ENCODE measurements around the gene SSC4D. TPM values are rescaled to one million over a fixed set of nuclear protein-coding genes. Genes with fewer than 3 reads are reported as not detected.

SSC4D gene
- total RNA-seq, 4 donors from 2014 or later, result 0.41 TPM; not detected in 3

DNA sequence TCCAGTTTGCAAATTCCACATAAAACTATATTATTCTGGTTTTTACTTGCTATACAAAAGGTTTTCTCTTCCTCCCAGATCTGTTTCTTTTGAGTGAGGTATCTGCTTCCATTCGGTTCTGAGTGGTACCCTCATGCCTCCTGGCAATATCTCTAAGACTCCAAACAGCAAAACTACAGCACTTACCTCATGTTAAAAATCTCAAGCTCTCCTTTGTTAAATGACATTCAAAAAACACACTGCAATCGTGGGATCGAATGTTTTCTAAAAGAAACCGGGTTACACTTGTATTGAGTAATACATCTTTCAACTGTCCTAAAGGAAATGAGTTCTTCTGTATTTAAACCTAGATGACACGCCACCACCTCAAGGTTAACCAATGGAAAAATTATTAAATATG lies 61.8 kb downstream of the SSC4D start:
- H3K36me3 ChIP-seq, result peaks cover 0 to 5% (median 2%) of the 10 kb centered on the region in 4 donors
- in situ Hi-C loops (cut with MboI; ENCODE audit: low pct_ligation_motif_present in 1 of 4, low pct_unique_long_range_greater_than_20kb in 1 of 4, low sequenced_read_pairs in 3 of 4), result no loop called here
- no peak overlapping the region for H3K4me3 ChIP-seq
- WGBS, 2 donors (ENCODE audit: low coverage in 1 of 2), result 71 to 80% methylated on average over 5 of the region's 5 CpGs
- peaks cover 7 to 50% (median 30%) of the 10 kb centered on the region in 4 donors for H3K4me1 ChIP-seq
- H3K27ac ChIP-seq, result peak overlapping the region in 2 of 4 donors; percentile 85
- H3K27me3 ChIP-seq, result no peaks in the 10 kb centered on the region
- no peaks in the 10 kb centered on the region for H3K9me3 ChIP-seq
- intact Hi-C loops (cut with DNase I; ENCODE audit: low total_unique reads), result no loop called here
- DNase-seq, result no peak
- TF ChIP-seq POLR2A (IDR thresholded peaks at IDR 0.05) (no peak), EP300 (IDR thresholded peaks at IDR 0.05; ENCODE audit: low read depth) (no peak), POLR2AphosphoS5 (IDR thresholded peaks at IDR 0.05) (no peak)
- TF ChIP-seq, protein P1, sequence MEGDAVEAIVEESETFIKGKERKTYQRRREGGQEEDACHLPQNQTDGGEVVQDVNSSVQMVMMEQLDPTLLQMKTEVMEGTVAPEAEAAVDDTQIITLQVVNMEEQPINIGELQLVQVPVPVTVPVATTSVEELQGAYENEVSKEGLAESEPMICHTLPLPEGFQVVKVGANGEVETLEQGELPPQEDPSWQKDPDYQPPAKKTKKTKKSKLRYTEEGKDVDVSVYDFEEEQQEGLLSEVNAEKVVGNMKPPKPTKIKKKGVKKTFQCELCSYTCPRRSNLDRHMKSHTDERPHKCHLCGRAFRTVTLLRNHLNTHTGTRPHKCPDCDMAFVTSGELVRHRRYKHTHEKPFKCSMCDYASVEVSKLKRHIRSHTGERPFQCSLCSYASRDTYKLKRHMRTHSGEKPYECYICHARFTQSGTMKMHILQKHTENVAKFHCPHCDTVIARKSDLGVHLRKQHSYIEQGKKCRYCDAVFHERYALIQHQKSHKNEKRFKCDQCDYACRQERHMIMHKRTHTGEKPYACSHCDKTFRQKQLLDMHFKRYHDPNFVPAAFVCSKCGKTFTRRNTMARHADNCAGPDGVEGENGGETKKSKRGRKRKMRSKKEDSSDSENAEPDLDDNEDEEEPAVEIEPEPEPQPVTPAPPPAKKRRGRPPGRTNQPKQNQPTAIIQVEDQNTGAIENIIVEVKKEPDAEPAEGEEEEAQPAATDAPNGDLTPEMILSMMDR (IDR thresholded peaks at IDR 0.05), result no peak

DNA sequence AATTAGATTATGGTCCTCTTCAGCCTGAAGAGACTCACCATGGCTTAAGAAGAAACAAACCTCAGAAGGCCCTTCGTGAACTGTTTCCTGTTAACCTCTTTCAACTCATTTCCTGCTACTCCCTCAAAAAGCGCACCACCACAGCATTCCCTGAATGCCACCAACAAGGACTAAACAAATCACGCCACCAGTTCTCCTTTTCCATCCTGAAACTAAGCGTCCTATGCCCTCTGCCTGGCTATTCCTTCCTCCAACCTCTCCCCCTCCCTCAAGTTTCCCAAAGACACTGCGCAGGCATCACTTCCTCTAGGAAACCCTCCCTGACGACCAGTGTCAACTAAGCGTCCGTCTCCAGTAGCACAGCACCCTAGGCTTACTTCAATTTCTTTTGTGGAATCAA lies 62.7 kb downstream of the SSC4D start:
- 69% methylated on average over 7 to 8 of the region's 8 CpGs for WGBS, 2 donors (ENCODE audit: low coverage in 1 of 2)
- intact Hi-C loops (cut with DNase I; ENCODE audit: low total_unique reads), result no loop called here
- Histone ChIP-seq H3K27me3 (no peaks in the 10 kb centered on the region), H3K9me3 (no peaks in the 10 kb centered on the region), H3K4me1 (peaks cover 7 to 42% (median 26%) of the 10 kb centered on the region in 4 donors), H3K27ac (peak overlapping the region; percentile 67 to 85 (median 80)), H3K4me3 (no peak overlapping the region), H3K36me3 (peaks cover 0 to 5% (median 2%) of the 10 kb centered on the region in 4 donors)
- in situ Hi-C loops (cut with MboI; ENCODE audit: low pct_ligation_motif_present in 1 of 4, low pct_unique_long_range_greater_than_20kb in 1 of 4, low sequenced_read_pairs in 3 of 4), result no loop called here
- TF ChIP-seq POLR2A (IDR thresholded peaks at IDR 0.05) (no peak), POLR2AphosphoS5 (IDR thresholded peaks at IDR 0.05) (no peak), EP300 (IDR thresholded peaks at IDR 0.05; ENCODE audit: low read depth) (no peak)
- TF ChIP-seq, protein P1 (IDR thresholded peaks at IDR 0.05), result no peak
- DNase-seq, result no peak

DNA sequence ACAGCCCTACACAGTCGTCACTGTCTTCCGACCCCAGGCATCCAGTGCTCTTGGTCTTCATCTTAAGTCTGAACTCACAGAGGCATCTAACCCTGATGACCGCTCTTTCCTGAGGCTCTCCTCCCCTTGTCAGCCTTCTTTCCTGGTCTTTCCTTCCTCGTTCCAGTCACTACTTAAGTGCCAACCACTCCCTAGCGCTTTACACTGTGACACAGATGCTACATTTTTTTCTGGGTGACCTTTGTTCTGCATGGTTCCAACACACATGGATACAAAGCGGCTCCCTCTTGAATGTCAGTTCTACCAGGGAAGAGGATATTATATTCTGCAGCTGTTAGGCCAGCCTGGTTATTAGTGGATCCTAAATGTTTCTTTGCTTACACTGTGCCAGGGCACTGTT lies 63.4 kb downstream of the SSC4D start:
- H3K27ac ChIP-seq, result peak overlapping the region; percentile 67 to 85 (median 80)
- peaks cover 0 to 5% (median 2%) of the 10 kb centered on the region in 4 donors for H3K36me3 ChIP-seq
- H3K27me3 ChIP-seq, result no peaks in the 10 kb centered on the region
- TF ChIP-seq, protein P1 (IDR thresholded peaks at IDR 0.05), result no peak
- TF ChIP-seq POLR2A (IDR thresholded peaks at IDR 0.05) (peak; percentile 53), EP300 (IDR thresholded peaks at IDR 0.05; ENCODE audit: low read depth) (no peak), POLR2AphosphoS5 (IDR thresholded peaks at IDR 0.05) (peak in 2 of 3 donors; percentile 75 to 78)
- WGBS, 2 donors (ENCODE audit: low coverage in 1 of 2), result 41 to 55% methylated on average over 6 of the region's 6 CpGs
- intact Hi-C loops (cut with DNase I; ENCODE audit: low total_unique reads), result no loop called here
- no peaks in the 10 kb centered on the region for H3K9me3 ChIP-seq
- H3K4me3 ChIP-seq, result no peak overlapping the region
- in situ Hi-C loops (cut with MboI; ENCODE audit: low pct_ligation_motif_present in 1 of 4, low pct_unique_long_range_greater_than_20kb in 1 of 4, low sequenced_read_pairs in 3 of 4), result no loop called here
- peaks cover 7 to 42% (median 25%) of the 10 kb centered on the region in 4 donors for H3K4me1 ChIP-seq
- peak; percentile 59 for DNase-seq

DNA sequence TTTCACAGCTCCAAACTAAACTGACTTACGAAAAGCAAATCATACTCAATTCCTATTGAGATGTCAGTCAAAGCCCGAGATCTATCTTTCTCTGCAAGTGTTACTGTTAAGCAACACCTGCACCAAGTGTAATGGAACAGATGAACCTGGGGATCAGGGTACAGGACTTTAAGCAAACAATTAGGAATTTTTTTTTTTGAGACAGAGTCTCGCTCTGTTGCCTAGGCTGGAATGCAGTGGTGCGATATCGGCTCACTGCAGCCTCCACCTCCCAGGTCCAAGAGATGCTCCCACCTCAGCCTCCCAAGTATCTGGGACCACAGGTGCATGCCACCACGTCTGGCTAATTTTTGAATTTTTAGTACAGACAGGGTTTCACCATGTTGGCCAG lies 65.6 kb downstream of the SSC4D start:
- peaks cover 0 to 5% (median 2%) of the 10 kb centered on the region in 4 donors for H3K36me3 ChIP-seq
- H3K27ac ChIP-seq, result no peak overlapping the region
- in situ Hi-C loops (cut with MboI; ENCODE audit: low pct_ligation_motif_present in 1 of 4, low pct_unique_long_range_greater_than_20kb in 1 of 4, low sequenced_read_pairs in 3 of 4) (no loop called here), intact Hi-C loops (cut with DNase I; ENCODE audit: low total_unique reads) (no loop called here)
- peaks cover 0 to 53% (median 25%) of the 10 kb centered on the region in 4 donors for H3K4me1 ChIP-seq
- no peaks in the 10 kb centered on the region for H3K9me3 ChIP-seq
- 95 to 100% methylated on average over 3 to 6 of the region's 6 CpGs for WGBS, 2 donors (ENCODE audit: low coverage in 1 of 2)
- DNase-seq, result no peak
- TF ChIP-seq EP300 (IDR thresholded peaks at IDR 0.05; ENCODE audit: low read depth) (no peak), POLR2A (IDR thresholded peaks at IDR 0.05) (no peak), POLR2AphosphoS5 (IDR thresholded peaks at IDR 0.05) (no peak)
- TF ChIP-seq, protein P1 (IDR thresholded peaks at IDR 0.05), result no peak
- H3K27me3 ChIP-seq, result no peaks in the 10 kb centered on the region
- no peak overlapping the region for H3K4me3 ChIP-seq

All from transverse colon (tissue), 4 donors.